Fibroblast of villous mesenchyme (primary cell): Measurements from ENCODE around the gene DMRTC2. TPM values are rescaled to one million over a fixed set of nuclear protein-coding genes. Genes with fewer than 3 reads are reported as not detected.

Source experiments
- DNase-seq: peaks from one replicate; pipeline ENCODE4 v3.0.0-alpha.2; 2010; ENCODE audit warnings: low read depth
- H3K4me3 ChIP-seq: 2 replicates; pipeline ENCODE4 v1.5.1; 2011; ENCODE audit warnings: low read depth, mild to moderate bottlenecking, low read length
- total RNA-seq: library from RNA; depleted of rRNA; stranded (reverse); fragments of >200 nt; gene quantifications from 2 replicates; pipeline ENCODE4 v1.2.3, GENCODE V29; 2012
- TF ChIP-seq, protein P1 (sequence below): IDR thresholded peaks from 2 replicates; pipeline ENCODE4 v1.5.1; 2012; ENCODE audit warnings: low read depth, mild to moderate bottlenecking, low read length; ENCODE audit not compliant: insufficient read depth

Gene DMRTC2
- total RNA-seq, 1 donor = not detected

DNA sequence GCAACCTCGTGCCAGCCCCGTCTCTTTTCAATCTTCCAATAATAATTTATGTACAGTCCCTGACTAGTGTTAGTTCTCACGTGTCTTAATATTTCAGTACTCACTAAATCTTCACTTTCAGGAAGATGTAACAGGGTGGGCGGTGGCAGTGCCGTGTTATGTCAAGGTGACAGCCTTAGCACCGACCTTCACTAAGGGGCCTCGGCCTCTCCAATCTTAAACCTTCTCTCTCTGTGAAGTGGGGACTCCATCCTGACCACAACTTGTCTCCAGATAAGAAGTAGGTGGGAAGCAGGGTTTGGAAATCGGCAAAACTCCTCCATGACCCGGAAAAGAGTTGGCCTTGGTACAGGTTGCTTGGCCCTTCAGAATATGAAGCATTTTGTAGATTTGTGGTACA, 17.0 kb downstream of the DMRTC2 start:
- no peak for DNase-seq
- TF ChIP-seq, protein P1, sequence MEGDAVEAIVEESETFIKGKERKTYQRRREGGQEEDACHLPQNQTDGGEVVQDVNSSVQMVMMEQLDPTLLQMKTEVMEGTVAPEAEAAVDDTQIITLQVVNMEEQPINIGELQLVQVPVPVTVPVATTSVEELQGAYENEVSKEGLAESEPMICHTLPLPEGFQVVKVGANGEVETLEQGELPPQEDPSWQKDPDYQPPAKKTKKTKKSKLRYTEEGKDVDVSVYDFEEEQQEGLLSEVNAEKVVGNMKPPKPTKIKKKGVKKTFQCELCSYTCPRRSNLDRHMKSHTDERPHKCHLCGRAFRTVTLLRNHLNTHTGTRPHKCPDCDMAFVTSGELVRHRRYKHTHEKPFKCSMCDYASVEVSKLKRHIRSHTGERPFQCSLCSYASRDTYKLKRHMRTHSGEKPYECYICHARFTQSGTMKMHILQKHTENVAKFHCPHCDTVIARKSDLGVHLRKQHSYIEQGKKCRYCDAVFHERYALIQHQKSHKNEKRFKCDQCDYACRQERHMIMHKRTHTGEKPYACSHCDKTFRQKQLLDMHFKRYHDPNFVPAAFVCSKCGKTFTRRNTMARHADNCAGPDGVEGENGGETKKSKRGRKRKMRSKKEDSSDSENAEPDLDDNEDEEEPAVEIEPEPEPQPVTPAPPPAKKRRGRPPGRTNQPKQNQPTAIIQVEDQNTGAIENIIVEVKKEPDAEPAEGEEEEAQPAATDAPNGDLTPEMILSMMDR = no peak
- H3K4me3 ChIP-seq = peak overlapping the region; percentile 99

- DNase-seq = no peak
- TF ChIP-seq, protein P1 = no peak
Measured at GRCh38 chr19:41862445-41862986, 17.7 kb downstream of the DMRTC2 start.

GRCh38 chr19:41863209-41863931, 18.5 kb downstream of the DMRTC2 start:
- no peak overlapping the region for H3K4me3 ChIP-seq
- TF ChIP-seq, protein P1 = no peak
- no peak for DNase-seq

More at GRCh38 chr19:41862445-41862986, 17.7 kb downstream of the DMRTC2 start:
- H3K4me3 ChIP-seq = peak overlapping the region; percentile 99

- TF ChIP-seq, protein P1 = no peak
- DNase-seq = no peak
- H3K4me3 ChIP-seq = no peak overlapping the region
Measured at GRCh38 chr19:41864374-41864773, 19.5 kb downstream of the DMRTC2 start.

GRCh38 chr19:41866284-41866683, 21.4 kb downstream of the DMRTC2 start:
- no peak overlapping the region for H3K4me3 ChIP-seq
- no peak for DNase-seq
- TF ChIP-seq, protein P1 = no peak

DNA sequence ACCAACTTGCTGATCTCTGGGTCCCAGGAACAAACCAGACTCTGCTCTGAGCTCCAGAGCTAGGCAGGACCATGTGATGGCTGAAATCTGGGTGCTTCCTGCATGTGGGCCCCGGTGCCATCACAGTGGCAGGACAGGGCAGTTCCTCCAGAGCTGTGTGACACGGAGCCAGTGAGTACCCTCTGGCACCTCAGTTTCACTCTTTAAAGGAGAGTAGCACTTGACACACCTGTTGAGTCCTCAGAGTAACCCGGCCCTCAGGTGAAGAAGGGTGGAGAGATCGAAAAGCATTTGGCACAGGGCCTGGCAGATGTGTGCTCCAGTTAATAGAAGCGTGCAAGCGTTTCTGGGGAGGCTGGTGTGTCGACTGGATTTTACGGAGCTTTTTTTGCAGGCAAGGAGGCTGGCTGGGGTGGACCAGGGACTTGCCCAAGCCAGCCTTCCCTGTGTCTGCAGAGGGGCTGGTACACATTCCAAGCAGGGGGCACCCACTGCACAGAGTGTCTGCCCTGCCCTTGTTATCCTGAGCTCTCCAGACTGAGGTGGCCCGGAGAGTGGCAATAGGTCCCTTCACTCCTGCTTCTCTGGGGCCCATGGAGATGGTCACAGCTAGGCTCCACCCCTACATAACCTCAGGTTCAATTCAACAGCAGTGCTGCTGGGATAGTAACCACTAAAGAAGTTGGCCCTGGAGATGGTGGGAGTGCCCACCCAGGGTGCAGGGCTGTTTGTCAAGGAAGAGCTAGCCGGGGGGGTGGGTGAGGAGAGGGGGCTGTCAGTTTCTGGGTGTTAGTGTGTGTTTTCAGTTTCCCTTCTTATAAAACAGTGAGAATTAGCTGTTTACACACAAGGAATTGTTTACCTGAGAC, 23.5 kb downstream of the DMRTC2 start:
- H3K4me3 ChIP-seq = no peak overlapping the region
- TF ChIP-seq, protein P1 = no peak
- DNase-seq = no peak
